Neural progenitor cell (in vitro differentiated cells): ENCODE data around the gene SMIM38. TPM values are rescaled to one million over a fixed set of nuclear protein-coding genes. Genes with fewer than 3 reads are reported as not detected.

Experiments
- DNase-seq: peaks from one replicate; pipeline ENCODE4 v3.0.0-alpha.2; 2016; ENCODE audit warnings: low spot score
- H2AFZ ChIP-seq: fragments of 200-600 bp; sonication (generic); replicated peaks from 2 replicates; pipeline ENCODE4 v1.6.1; 2016; ENCODE audit warnings: antibody characterized with exemption
- H3F3A ChIP-seq: fragments of 200-600 bp; sonication (generic); 2 replicates; pipeline ENCODE4 v1.6.1; 2016; ENCODE audit warnings: antibody characterized with exemption, low read depth
- H3K27ac ChIP-seq: fragments of 200-600 bp; sonication (generic); 2 replicates; pipeline ENCODE4 v1.5.1; 2016; ENCODE audit warnings: mild to moderate bottlenecking
- H3K27me3 ChIP-seq: fragments of 200-600 bp; sonication (generic); 2 replicates; pipeline ENCODE4 v1.6.1; 2016; ENCODE audit warnings: mild to moderate bottlenecking, moderate library complexity
- H3K36me3 ChIP-seq: fragments of 200-600 bp; sonication (generic); 2 replicates; pipeline ENCODE4 v1.5.1; 2016
- H3K4me1 ChIP-seq: fragments of 200-600 bp; sonication (generic); 2 replicates; pipeline ENCODE4 v1.6.1; 2016; ENCODE audit warnings: mixed run types
- H3K4me2 ChIP-seq: fragments of 200-600 bp; sonication (generic); 2 replicates; pipeline ENCODE4 v1.6.1; 2016
- H3K4me3 ChIP-seq: fragments of 200-600 bp; sonication (generic); 2 replicates; pipeline ENCODE4 v1.5.1; 2016
- H3K79me2 ChIP-seq: fragments of 200-600 bp; sonication (generic); 2 replicates; pipeline ENCODE4 v1.6.1; 2016; ENCODE audit warnings: low read depth
- H3K9ac ChIP-seq: fragments of 200-600 bp; sonication (generic); 2 replicates; pipeline ENCODE4 v1.6.1; 2016
- H3K9me3 ChIP-seq: fragments of 200-600 bp; sonication (generic); 2 replicates; pipeline ENCODE4 v1.5.1; 2016; ENCODE audit warnings: low read depth
- H4K20me1 ChIP-seq: fragments of 200-600 bp; sonication (generic); 2 replicates; pipeline ENCODE4 v1.6.1; 2016; ENCODE audit warnings: low read depth
- H3K27ac Mint-ChIP-seq: 3 replicates; pipeline ENCODE4 v1.8.0; 2021; ENCODE audit warnings: mixed read lengths
- H3K27me3 Mint-ChIP-seq: 2 replicates; pipeline ENCODE4 v1.8.0; 2022; ENCODE audit warnings: low read depth, mild to moderate bottlenecking, inconsistent platforms, moderate library complexity, mixed read lengths; ENCODE audit not compliant: insufficient read depth
- H3K36me3 Mint-ChIP-seq: 3 replicates; pipeline ENCODE4 v1.8.0; 2021; ENCODE audit warnings: mixed read lengths
- H3K4me1 Mint-ChIP-seq: 3 replicates; pipeline ENCODE4 v1.8.0; 2021; ENCODE audit warnings: mixed read lengths
- H3K4me3 Mint-ChIP-seq: 3 replicates; pipeline ENCODE4 v1.8.0; 2021; ENCODE audit warnings: mild to moderate bottlenecking, moderate library complexity, mixed read lengths
- H3K9me3 Mint-ChIP-seq: 3 replicates; pipeline ENCODE4 v1.8.0; 2020; ENCODE audit warnings: mixed read lengths
- CTCF ChIP-seq: fragments of 200-600 bp; sonication (generic); IDR thresholded peaks from 2 replicates; pipeline ENCODE4 v1.5.1; 2017; ENCODE audit warnings: antibody characterized with exemption, mild to moderate bottlenecking
- EZH2 ChIP-seq: fragments of 200-600 bp; sonication (generic); IDR thresholded peaks from 2 replicates; pipeline ENCODE4 v1.6.1; 2017; ENCODE audit warnings: antibody characterized with exemption, mild to moderate bottlenecking, moderate library complexity
- EZH2phosphoT487 ChIP-seq: fragments of 200-600 bp; sonication (generic); IDR thresholded peaks from 2 replicates; pipeline ENCODE4 v1.6.1; 2017; ENCODE audit warnings: antibody characterized with exemption
- total RNA-seq: library from RNA; depleted of rRNA; stranded (reverse); fragments of >200 nt; gene quantifications from 2 replicates; pipeline ENCODE4 v1.2.3, GENCODE V29; 2015; ENCODE audit warnings: low replicate concordance

Gene SMIM38
- total RNA-seq, 1 donor from 2014 or later: 2.0 TPM

- no peak overlapping the region for H2AFZ ChIP-seq
- no peaks in the 10 kb centered on the region for H3K36me3 ChIP-seq
- TF ChIP-seq EZH2: no peak
- no peak for TF ChIP-seq EZH2phosphoT487
- no peak for TF ChIP-seq CTCF
- DNase-seq: no peak
- H3K4me1 Mint-ChIP-seq: peaks cover 9% of the 10 kb centered on the region
- H3K9ac ChIP-seq: no peak overlapping the region
- H3K9me3 Mint-ChIP-seq: peaks cover 4% of the 10 kb centered on the region
- H3K4me2 ChIP-seq: no peak overlapping the region
- no peaks in the 10 kb centered on the region for H3K36me3 Mint-ChIP-seq
- no peaks in the 10 kb centered on the region for H3F3A ChIP-seq
- no peak overlapping the region for H3K27ac Mint-ChIP-seq
- no peaks in the 10 kb centered on the region for H3K27me3 ChIP-seq
- no peak overlapping the region for H3K4me3 ChIP-seq
- H3K27ac ChIP-seq: no peak overlapping the region
- peak overlapping the region; percentile 16 for H3K4me3 Mint-ChIP-seq
- H3K79me2 ChIP-seq: no peaks in the 10 kb centered on the region
- H4K20me1 ChIP-seq: no peaks in the 10 kb centered on the region
- peaks cover 15% of the 10 kb centered on the region for H3K27me3 Mint-ChIP-seq
- no peaks in the 10 kb centered on the region for H3K4me1 ChIP-seq
- no peaks in the 10 kb centered on the region for H3K9me3 ChIP-seq
Measured at GRCh38 chr11:69167916-69168691, 12.4 kb downstream of the SMIM38 start.

DNA sequence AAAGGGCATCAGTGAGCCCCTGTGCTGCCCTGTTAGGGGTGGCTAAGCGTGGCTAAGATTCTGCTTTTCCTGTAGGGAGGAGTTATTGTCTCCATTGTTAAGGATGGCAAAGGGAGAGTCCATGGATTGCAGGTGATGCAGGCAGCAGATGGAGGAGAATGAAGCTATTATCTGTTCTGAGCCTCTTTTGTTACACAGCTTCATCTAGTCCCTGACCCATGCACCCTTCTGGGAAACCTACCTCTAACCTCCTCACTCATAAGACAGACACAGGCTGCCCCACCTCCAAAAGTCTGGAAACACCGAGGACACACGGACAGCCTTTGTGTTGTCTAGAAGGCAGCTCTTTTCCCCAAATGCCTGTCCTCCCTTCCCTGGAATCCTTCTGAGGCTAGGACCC, 13.7 kb downstream of the SMIM38 start:
- H2AFZ ChIP-seq: no peak overlapping the region
- no peak overlapping the region for H3K4me3 ChIP-seq
- Mint-ChIP-seq H3K27me3 (peaks cover 15% of the 10 kb centered on the region), H3K4me1 (peaks cover 12% of the 10 kb centered on the region), H3K4me3 (no peak overlapping the region), H3K27ac (peak overlapping the region; percentile 60), H3K9me3 (peaks cover 10% of the 10 kb centered on the region), H3K36me3 (no peaks in the 10 kb centered on the region)
- no peak for TF ChIP-seq CTCF
- no peak for TF ChIP-seq EZH2
- TF ChIP-seq EZH2phosphoT487: no peak
- no peaks in the 10 kb centered on the region for H3K9me3 ChIP-seq
- H3K27ac ChIP-seq: no peak overlapping the region
- H3K79me2 ChIP-seq: no peaks in the 10 kb centered on the region
- no peaks in the 10 kb centered on the region for H3F3A ChIP-seq
- H3K27me3 ChIP-seq: no peaks in the 10 kb centered on the region
- H3K9ac ChIP-seq: no peak overlapping the region
- no peak for DNase-seq
- no peak overlapping the region for H3K4me2 ChIP-seq
- no peaks in the 10 kb centered on the region for H3K36me3 ChIP-seq
- no peaks in the 10 kb centered on the region for H3K4me1 ChIP-seq
- no peaks in the 10 kb centered on the region for H4K20me1 ChIP-seq

DNA sequence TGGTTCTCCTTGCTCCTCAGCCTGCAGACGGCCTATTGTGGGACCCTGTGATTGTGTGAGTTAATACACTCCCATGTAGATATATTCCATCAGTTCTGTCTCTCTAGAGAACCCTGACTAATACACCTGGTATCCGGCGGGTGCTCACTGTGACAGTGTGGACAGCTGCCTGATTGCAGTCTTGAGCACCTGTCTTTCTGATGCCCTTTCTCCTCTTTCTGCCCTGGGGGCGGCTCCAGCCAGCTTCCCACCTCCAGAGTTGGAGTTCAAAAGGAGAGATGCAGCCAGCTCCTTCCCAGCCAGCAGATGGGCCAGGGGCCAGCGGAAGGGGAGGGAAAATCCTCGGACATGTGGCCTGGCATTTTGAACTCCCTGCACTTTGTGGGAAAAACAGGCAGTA, 15.0 kb downstream of the SMIM38 start:
- H4K20me1 ChIP-seq: no peaks in the 10 kb centered on the region
- no peaks in the 10 kb centered on the region for H3K27me3 ChIP-seq
- H3F3A ChIP-seq: no peaks in the 10 kb centered on the region
- no peak overlapping the region for H3K9ac ChIP-seq
- H3K4me1 Mint-ChIP-seq: peaks cover 11% of the 10 kb centered on the region
- no peaks in the 10 kb centered on the region for H3K36me3 Mint-ChIP-seq
- no peaks in the 10 kb centered on the region for H3K9me3 ChIP-seq
- H3K79me2 ChIP-seq: no peaks in the 10 kb centered on the region
- H3K27ac ChIP-seq: no peak overlapping the region
- no peak for DNase-seq
- H2AFZ ChIP-seq: no peak overlapping the region
- peaks cover 17% of the 10 kb centered on the region for H3K9me3 Mint-ChIP-seq
- no peak overlapping the region for H3K4me2 ChIP-seq
- H3K4me3 ChIP-seq: no peak overlapping the region
- no peaks in the 10 kb centered on the region for H3K36me3 ChIP-seq
- TF ChIP-seq EZH2phosphoT487 (no peak), EZH2 (no peak), CTCF (no peak)
- peaks cover 13% of the 10 kb centered on the region for H3K27me3 Mint-ChIP-seq
- peak overlapping the region; percentile 58 for H3K27ac Mint-ChIP-seq
- H3K4me3 Mint-ChIP-seq: no peak overlapping the region
- no peaks in the 10 kb centered on the region for H3K4me1 ChIP-seq
